Measurements from ENCODE around the gene RELA. TPM values are rescaled to one million over a fixed set of nuclear protein-coding genes. Genes with fewer than 3 reads are reported as not detected.

Gene RELA
- total RNA-seq, 4 donors from 2014 or later: 31.5 to 65.7 (median 34.6) TPM

GRCh38 chr11:65624931-65625627 is 37.6 kb downstream of the RELA start:
- TF ChIP-seq CTCF (IDR thresholded peaks at IDR 0.05; ENCODE audit: low read depth): no peak

- no peak for TF ChIP-seq CTCF (IDR thresholded peaks at IDR 0.05; ENCODE audit: low read depth)
Measured at GRCh38 chr11:65623852-65624616, 38.7 kb downstream of the RELA start.

GRCh38 chr11:65623177-65623576 is 39.5 kb downstream of the RELA start:
- no peak for TF ChIP-seq CTCF (IDR thresholded peaks at IDR 0.05; ENCODE audit: low read depth)

- TF ChIP-seq CTCF (IDR thresholded peaks at IDR 0.05; ENCODE audit: low read depth): no peak
Measured at GRCh38 chr11:65622011-65622410, 40.7 kb downstream of the RELA start.

GRCh38 chr11:65621460-65621859 is 41.3 kb downstream of the RELA start:
- no peak for TF ChIP-seq CTCF (IDR thresholded peaks at IDR 0.05; ENCODE audit: low read depth)

- no peak for TF ChIP-seq CTCF (IDR thresholded peaks at IDR 0.05; ENCODE audit: low read depth)
Measured at GRCh38 chr11:65620666-65621065, 42.0 kb downstream of the RELA start.

GRCh38 chr11:65619281-65619928 is 43.3 kb downstream of the RELA start:
- no peak for TF ChIP-seq CTCF (IDR thresholded peaks at IDR 0.05; ENCODE audit: low read depth)
